HCT116 (cell line): ENCODE data around the gene CORO2B. TPM values are rescaled to one million over a fixed set of nuclear protein-coding genes. Genes with fewer than 3 reads are reported as not detected.

Experiments used
- ATAC-seq: fragments of 200-7000 bp; cut with Tn5 transposase; 2 replicates; pipeline ENCODE4 v1.9.1; 2020; ENCODE audit warnings: mild to moderate bottlenecking, moderate library complexity
- BruUV-seq: library from RNA; stranded (reverse); fragments of 400-500 nt; replicated peaks from 2 replicates; lab custom pipeline; 2021; lab: Mats Ljungman, UMichigan
- CTCF ChIA-PET: fragments of 300-600 bp; sonication (Branson Sonifier 250); formaldehyde crosslinking; loops from one replicate; lab custom pipeline; 2021; ENCODE audit warnings: antibody characterized with exemption; lab: Charles Lee
- POLR2A ChIA-PET: fragments of 300-600, 350-600 bp; sonication (Branson Sonifier 250); formaldehyde crosslinking; loops from one replicate; lab custom pipeline; 2021; ENCODE audit warnings: antibody characterized with exemption; lab: Charles Lee
- RAD21 ChIA-PET, 2 experiments: fragments of 300-600 bp; sonication (Branson Sonifier 250); formaldehyde crosslinking; loops; one replicate each; lab custom pipeline; 2023; ENCODE audit warnings: low total read pairs in 2 of 2; ENCODE audit not compliant: uncharacterized antibody in 2 of 2, unreplicated experiment in 2 of 2, low non-redundant PET in 1 of 2; lab: Charles Lee
- DNase-seq: peaks from one replicate; pipeline ENCODE4 v3.0.0-alpha.2; 2010; ENCODE audit warnings: low read depth, low spot score
- H2AFZ ChIP-seq: fragments of 200-600 bp; shearing (Covaris generic), sonication (generic); 2 replicates; pipeline ENCODE4 v1.6.1; 2017; ENCODE audit warnings: low read depth, mixed run types, mixed read lengths, antibody characterized with exemption, low read length; ENCODE audit not compliant: poor library complexity, severe bottlenecking
- H3K27ac ChIP-seq: 2 replicates; pipeline ENCODE4 v1.5.1; 2012; ENCODE audit warnings: low read depth, low read length
- H3K27me3 ChIP-seq: fragments of 200-600 bp; sonication (generic); 2 replicates; pipeline ENCODE4 v1.6.1; 2016; ENCODE audit warnings: mixed run types, low read length, mixed read lengths; ENCODE audit not compliant: insufficient read depth
- H3K36me3 ChIP-seq, 2 experiments: fragments of 200-500 bp in 1 of 2; fragments of 200-600 bp in 1 of 2; sonication (Bioruptor generic) in 1 of 2; sonication (generic) in 1 of 2; 2 replicates each; pipeline versions ENCODE4 v1.5.1 to v1.6.1; 2014 to 2016; ENCODE audit warnings: low read length in 2 of 2, inconsistent platforms in 1 of 2, mixed read lengths in 1 of 2, mixed run types in 1 of 2; ENCODE audit not compliant: insufficient read depth in 2 of 2, control insufficient read depth in 1 of 2
- H3K4me1 ChIP-seq, 2 experiments: fragments of 200-600 bp in 1 of 2; sonication (generic) in 1 of 2; 2 replicates each; pipeline versions ENCODE4 v1.5.1 to v1.6.1; 2012 to 2017; ENCODE audit warnings: low read length in 2 of 2, inconsistent platforms in 1 of 2, mild to moderate bottlenecking in 1 of 2, mixed read lengths in 1 of 2, mixed run types in 1 of 2, moderate library complexity in 1 of 2; ENCODE audit not compliant: insufficient read depth in 2 of 2, control insufficient read depth in 1 of 2
- H3K4me2 ChIP-seq: fragments of 200-600 bp; sonication (generic); 2 replicates; pipeline ENCODE4 v1.6.1; 2017; ENCODE audit warnings: mixed run types, low read length, mixed read lengths
- H3K4me3 ChIP-seq, 2 experiments: fragments of 200-600 bp in 1 of 2; sonication (generic) in 1 of 2; replicated peaks in 1 of 2; 2 replicates each; pipeline ENCODE4 v1.5.1; 2011 to 2016; ENCODE audit warnings: low read length in 2 of 2, control low read depth in 1 of 2, low read depth in 1 of 2, mild to moderate bottlenecking in 1 of 2, mixed read lengths in 1 of 2, mixed run types in 1 of 2
- H3K79me2 ChIP-seq: fragments of 200-600 bp; sonication (generic); 2 replicates; pipeline ENCODE4 v1.6.1; 2017; ENCODE audit warnings: mild to moderate bottlenecking, mixed run types, low read length, moderate library complexity, mixed read lengths; ENCODE audit not compliant: insufficient read depth
- H3K9ac ChIP-seq: fragments of 200-600 bp; sonication (generic); 2 replicates; pipeline ENCODE4 v1.6.1; 2016; ENCODE audit warnings: low read length, mixed read lengths
- H3K9me2 ChIP-seq: fragments of 200-600 bp; sonication (generic), shearing (Covaris generic); 2 replicates; pipeline ENCODE4 v1.6.1; 2017; ENCODE audit warnings: mixed run types, mild to moderate bottlenecking, moderate library complexity; ENCODE audit not compliant: insufficient read depth
- H3K9me3 ChIP-seq, 2 experiments: fragments of 200-500 bp in 1 of 2; fragments of 200-600 bp in 1 of 2; sonication (Bioruptor generic) in 1 of 2; sonication (generic) in 1 of 2; 2 replicates each; pipeline ENCODE4 v1.6.1; 2014 to 2017; ENCODE audit warnings: low read length in 2 of 2, mixed read lengths in 2 of 2, inconsistent platforms in 1 of 2, low read depth in 1 of 2, mild to moderate bottlenecking in 1 of 2, mixed run types in 1 of 2, moderate library complexity in 1 of 2; ENCODE audit not compliant: control insufficient read depth in 1 of 2, insufficient read depth in 1 of 2
- H4K20me1 ChIP-seq: fragments of 200-600 bp; sonication (generic), shearing (Covaris generic); 2 replicates; pipeline ENCODE4 v1.6.1; 2017; ENCODE audit warnings: mixed run types, mild to moderate bottlenecking, moderate library complexity; ENCODE audit not compliant: insufficient read depth
- ELF1 ChIP-seq: IDR thresholded peaks from 2 replicates; pipeline ENCODE4 v1.6.1; 2012; ENCODE audit warnings: low read depth, borderline replicate concordance
- JUND ChIP-seq: IDR thresholded peaks from 2 replicates; pipeline ENCODE4 v1.6.1; 2012
- RAD21 ChIP-seq: IDR thresholded peaks from 2 replicates; pipeline ENCODE4 v1.6.1; 2012; ENCODE audit warnings: low read depth, mild to moderate bottlenecking
- SIN3A ChIP-seq: IDR thresholded peaks from 2 replicates; pipeline ENCODE4 v1.6.1; 2012; ENCODE audit warnings: low read depth
- SP1 ChIP-seq: IDR thresholded peaks from 2 replicates; pipeline ENCODE4 v1.6.1; 2012; ENCODE audit warnings: low read depth
- SRF ChIP-seq: IDR thresholded peaks from 2 replicates; pipeline ENCODE4 v1.6.1; 2012; ENCODE audit warnings: low read depth
- YY1 ChIP-seq: IDR thresholded peaks from 2 replicates; pipeline ENCODE4 v1.6.1; 2011; ENCODE audit warnings: low read length, low read depth, moderate library complexity, mild to moderate bottlenecking; ENCODE audit not compliant: insufficient replicate concordance; ENCODE audit errors: extremely low read depth
- ZFX ChIP-seq: fragments of 450-650 bp; IDR thresholded peaks from 2 replicates; pipeline ENCODE4 v1.6.1; 2017
- intact Hi-C: fragments of 100-400 bp; cut with micrococcal nuclease; formaldehyde crosslinking; loops from 2 replicates; pipeline ENCODE4 v1.10.0; 2022
- total RNA-seq: library from RNA; stranded (reverse); gene quantifications from one replicate; pipeline ENCODE4 v1.2.1, GENCODE V29; 2021; ENCODE audit not compliant: unreplicated experiment
- TF ChIP-seq, protein P1 (sequence below): IDR thresholded peaks from 2 replicates; pipeline ENCODE4 v1.6.1; 2012
- TF ChIP-seq, protein P2 (sequence below): IDR thresholded peaks from 2 replicates; pipeline ENCODE4 v1.6.1; 2012; ENCODE audit warnings: low read depth
- TF ChIP-seq, protein P3 (sequence below): IDR thresholded peaks from 2 replicates; pipeline ENCODE4 v1.6.1; 2011; ENCODE audit warnings: mild to moderate bottlenecking, low read length, moderate library complexity; ENCODE audit not compliant: insufficient replicate concordance; ENCODE audit errors: extremely low read depth
- TF ChIP-seq, protein P4 (sequence below), 3 experiments: fragments of 200-600 bp in 1 of 3; sonication (generic) in 1 of 3; IDR thresholded peaks in 2 of 3; conservative IDR thresholded peaks in 1 of 3; 2 replicates each; pipeline ENCODE4 v1.5.1; 2012 to 2017; ENCODE audit warnings: low read depth in 2 of 3, low read length in 2 of 3, antibody characterized with exemption in 1 of 3, borderline replicate concordance in 1 of 3, control low read depth in 1 of 3, mild to moderate bottlenecking in 1 of 3, mixed read lengths in 1 of 3, mixed run types in 1 of 3, moderate library complexity in 1 of 3; ENCODE audit not compliant: insufficient read depth in 1 of 3

The CORO2B gene
- total RNA-seq, 1 experiment from 2014 or later: 2.8 TPM

- ChIA-PET POLR2A (no interaction called here), RAD21 (no interaction called here), CTCF (interaction anchor here (1.3 to 2.0 kb wide), 2 partner anchors 146 to 195 kb away, joined by 8 to 9 read pairs; no protein-coding TSS in a partner anchor)
- Histone ChIP-seq H3K4me1 (no peaks in the 10 kb centered on the region; a peak in 1 of 4 replicates), H3K36me3 (no peaks in the 10 kb centered on the region), H3K4me2 (no peak overlapping the region), H3K9ac (no peak overlapping the region), H3K27ac (no peak overlapping the region), H3K79me2 (no peaks in the 10 kb centered on the region), H3K27me3 (no peaks in the 10 kb centered on the region), H2AFZ (no peak overlapping the region), H3K9me2 (no peaks in the 10 kb centered on the region), H3K9me3 (no peaks in the 10 kb centered on the region), H4K20me1 (no peaks in the 10 kb centered on the region), H3K4me3 (no peak overlapping the region)
- intact Hi-C loops: loop anchor here (1.0 to 5.0 kb wide), 3 partner anchors 145 to 195 kb away; no protein-coding TSS in a partner anchor
- TF ChIP-seq, protein P1, sequence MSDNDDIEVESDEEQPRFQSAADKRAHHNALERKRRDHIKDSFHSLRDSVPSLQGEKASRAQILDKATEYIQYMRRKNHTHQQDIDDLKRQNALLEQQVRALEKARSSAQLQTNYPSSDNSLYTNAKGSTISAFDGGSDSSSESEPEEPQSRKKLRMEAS: no peak
- TF ChIP-seq SRF (no peak), ELF1 (no peak), SP1 (no peak), ZFX (no peak), JUND (no peak), SIN3A (no peak), YY1 (no peak), RAD21 (no peak)
- TF ChIP-seq, protein P2, sequence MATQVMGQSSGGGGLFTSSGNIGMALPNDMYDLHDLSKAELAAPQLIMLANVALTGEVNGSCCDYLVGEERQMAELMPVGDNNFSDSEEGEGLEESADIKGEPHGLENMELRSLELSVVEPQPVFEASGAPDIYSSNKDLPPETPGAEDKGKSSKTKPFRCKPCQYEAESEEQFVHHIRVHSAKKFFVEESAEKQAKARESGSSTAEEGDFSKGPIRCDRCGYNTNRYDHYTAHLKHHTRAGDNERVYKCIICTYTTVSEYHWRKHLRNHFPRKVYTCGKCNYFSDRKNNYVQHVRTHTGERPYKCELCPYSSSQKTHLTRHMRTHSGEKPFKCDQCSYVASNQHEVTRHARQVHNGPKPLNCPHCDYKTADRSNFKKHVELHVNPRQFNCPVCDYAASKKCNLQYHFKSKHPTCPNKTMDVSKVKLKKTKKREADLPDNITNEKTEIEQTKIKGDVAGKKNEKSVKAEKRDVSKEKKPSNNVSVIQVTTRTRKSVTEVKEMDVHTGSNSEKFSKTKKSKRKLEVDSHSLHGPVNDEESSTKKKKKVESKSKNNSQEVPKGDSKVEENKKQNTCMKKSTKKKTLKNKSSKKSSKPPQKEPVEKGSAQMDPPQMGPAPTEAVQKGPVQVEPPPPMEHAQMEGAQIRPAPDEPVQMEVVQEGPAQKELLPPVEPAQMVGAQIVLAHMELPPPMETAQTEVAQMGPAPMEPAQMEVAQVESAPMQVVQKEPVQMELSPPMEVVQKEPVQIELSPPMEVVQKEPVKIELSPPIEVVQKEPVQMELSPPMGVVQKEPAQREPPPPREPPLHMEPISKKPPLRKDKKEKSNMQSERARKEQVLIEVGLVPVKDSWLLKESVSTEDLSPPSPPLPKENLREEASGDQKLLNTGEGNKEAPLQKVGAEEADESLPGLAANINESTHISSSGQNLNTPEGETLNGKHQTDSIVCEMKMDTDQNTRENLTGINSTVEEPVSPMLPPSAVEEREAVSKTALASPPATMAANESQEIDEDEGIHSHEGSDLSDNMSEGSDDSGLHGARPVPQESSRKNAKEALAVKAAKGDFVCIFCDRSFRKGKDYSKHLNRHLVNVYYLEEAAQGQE: no peak
- TF ChIP-seq, protein P3, sequence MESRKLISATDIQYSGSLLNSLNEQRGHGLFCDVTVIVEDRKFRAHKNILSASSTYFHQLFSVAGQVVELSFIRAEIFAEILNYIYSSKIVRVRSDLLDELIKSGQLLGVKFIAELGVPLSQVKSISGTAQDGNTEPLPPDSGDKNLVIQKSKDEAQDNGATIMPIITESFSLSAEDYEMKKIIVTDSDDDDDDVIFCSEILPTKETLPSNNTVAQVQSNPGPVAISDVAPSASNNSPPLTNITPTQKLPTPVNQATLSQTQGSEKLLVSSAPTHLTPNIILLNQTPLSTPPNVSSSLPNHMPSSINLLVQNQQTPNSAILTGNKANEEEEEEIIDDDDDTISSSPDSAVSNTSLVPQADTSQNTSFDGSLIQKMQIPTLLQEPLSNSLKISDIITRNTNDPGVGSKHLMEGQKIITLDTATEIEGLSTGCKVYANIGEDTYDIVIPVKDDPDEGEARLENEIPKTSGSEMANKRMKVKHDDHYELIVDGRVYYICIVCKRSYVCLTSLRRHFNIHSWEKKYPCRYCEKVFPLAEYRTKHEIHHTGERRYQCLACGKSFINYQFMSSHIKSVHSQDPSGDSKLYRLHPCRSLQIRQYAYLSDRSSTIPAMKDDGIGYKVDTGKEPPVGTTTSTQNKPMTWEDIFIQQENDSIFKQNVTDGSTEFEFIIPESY: no peak
- TF ChIP-seq, protein P4, sequence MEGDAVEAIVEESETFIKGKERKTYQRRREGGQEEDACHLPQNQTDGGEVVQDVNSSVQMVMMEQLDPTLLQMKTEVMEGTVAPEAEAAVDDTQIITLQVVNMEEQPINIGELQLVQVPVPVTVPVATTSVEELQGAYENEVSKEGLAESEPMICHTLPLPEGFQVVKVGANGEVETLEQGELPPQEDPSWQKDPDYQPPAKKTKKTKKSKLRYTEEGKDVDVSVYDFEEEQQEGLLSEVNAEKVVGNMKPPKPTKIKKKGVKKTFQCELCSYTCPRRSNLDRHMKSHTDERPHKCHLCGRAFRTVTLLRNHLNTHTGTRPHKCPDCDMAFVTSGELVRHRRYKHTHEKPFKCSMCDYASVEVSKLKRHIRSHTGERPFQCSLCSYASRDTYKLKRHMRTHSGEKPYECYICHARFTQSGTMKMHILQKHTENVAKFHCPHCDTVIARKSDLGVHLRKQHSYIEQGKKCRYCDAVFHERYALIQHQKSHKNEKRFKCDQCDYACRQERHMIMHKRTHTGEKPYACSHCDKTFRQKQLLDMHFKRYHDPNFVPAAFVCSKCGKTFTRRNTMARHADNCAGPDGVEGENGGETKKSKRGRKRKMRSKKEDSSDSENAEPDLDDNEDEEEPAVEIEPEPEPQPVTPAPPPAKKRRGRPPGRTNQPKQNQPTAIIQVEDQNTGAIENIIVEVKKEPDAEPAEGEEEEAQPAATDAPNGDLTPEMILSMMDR (IDR thresholded peaks at IDR 0.05 in 2 of 3, conservative IDR thresholded peaks at IDR 0.05 in 1 of 3; ENCODE audit: borderline replicate concordance in 1 of 3, insufficient read depth in 1 of 3, low read depth in 2 of 3, low read length in 2 of 3): no peak
- ATAC-seq (peak; percentile 29; the same call in 1 of the 2 replicates), DNase-seq (no peak)
- no TSS peak for BruUV-seq
Measured at GRCh38 chr15:68729789-68730411, 151.1 kb downstream of the CORO2B start.
